CD14-positive monocyte (primary cell): ENCODE measurements around the gene LSG1. TPM values are rescaled to one million over a fixed set of nuclear protein-coding genes. Genes with fewer than 3 reads are reported as not detected.

Source experiments
- DNase-seq, 3 donors: peaks; one replicate each; pipeline ENCODE4 v3.0.0-alpha.2; 2011 to 2022
- H2AFZ ChIP-seq: 2 replicates; pipeline ENCODE4 v1.6.0; 2012; ENCODE audit warnings: mild to moderate bottlenecking, low read depth, low read length, inconsistent platforms; ENCODE audit not compliant: insufficient read depth, poor library complexity, severe bottlenecking
- H3K27ac ChIP-seq, 2 donors: 1 replicate in 1 of 2; 2 replicates in 1 of 2; pipeline ENCODE4 v1.5.1; 2012 to 2013; ENCODE audit warnings: low read length in 2 of 2, control low read depth in 1 of 2, inconsistent platforms in 1 of 2, low read depth in 1 of 2, mild to moderate bottlenecking in 1 of 2
- H3K27me3 ChIP-seq, 2 donors: one replicate each; pipeline versions ENCODE4 v1.6.0 to v1.6.1; 2011 to 2013; ENCODE audit warnings: low read length in 2 of 2; ENCODE audit not compliant: control insufficient read depth in 2 of 2, insufficient read depth in 2 of 2
- H3K36me3 ChIP-seq, 2 donors: replicated peaks in 1 of 2; 1 replicate in 1 of 2; 2 replicates in 1 of 2; pipeline versions ENCODE4 v1.5.1 to v1.6.1; 2012 to 2013; ENCODE audit warnings: low read length in 2 of 2, control low read depth in 1 of 2, inconsistent platforms in 1 of 2, mild to moderate bottlenecking in 1 of 2; ENCODE audit not compliant: insufficient read depth in 2 of 2, control insufficient read depth in 1 of 2
- H3K4me1 ChIP-seq, 2 donors: 1 replicate in 1 of 2; 2 replicates in 1 of 2; pipeline versions ENCODE4 v1.5.1 to v1.6.1; 2012 to 2013; ENCODE audit warnings: low read length in 2 of 2, control low read depth in 1 of 2, inconsistent platforms in 1 of 2, mild to moderate bottlenecking in 1 of 2, moderate library complexity in 1 of 2; ENCODE audit not compliant: insufficient read depth in 2 of 2, control insufficient read depth in 1 of 2
- H3K4me2 ChIP-seq: replicated peaks from 2 replicates; pipeline ENCODE3; 2012; ENCODE audit warnings: low read length, moderate library complexity, mild to moderate bottlenecking; ENCODE audit not compliant: poor library complexity, severe bottlenecking; ENCODE audit errors: extremely low read depth
- H3K4me3 ChIP-seq, 3 experiments: fragments of 200-600 bp in 1 of 3; sonication (generic) in 1 of 3; replicated peaks in 1 of 3; 1 replicate in 2 of 3; 2 replicates in 1 of 3; pipeline ENCODE4 v1.5.1; 2011 to 2013; ENCODE audit warnings: low read length in 3 of 3, mild to moderate bottlenecking in 3 of 3, control low read depth in 2 of 3, low read depth in 2 of 3, inconsistent platforms in 1 of 3, moderate library complexity in 1 of 3
- H3K79me2 ChIP-seq: 2 replicates; pipeline ENCODE4 v1.6.0; 2012; ENCODE audit warnings: mild to moderate bottlenecking, control low read depth, inconsistent platforms, low read length, moderate library complexity; ENCODE audit not compliant: insufficient read depth
- H3K9ac ChIP-seq: 2 replicates; pipeline ENCODE4 v1.6.0; 2017; ENCODE audit warnings: low read length, mild to moderate bottlenecking; ENCODE audit not compliant: insufficient read depth, poor library complexity, severe bottlenecking
- H3K9me3 ChIP-seq, 2 donors: replicated peaks in 1 of 2; 1 replicate in 1 of 2; 2 replicates in 1 of 2; pipeline versions ENCODE4 v1.5.1 to v1.6.1; 2012 to 2013; ENCODE audit warnings: low read length in 2 of 2, control low read depth in 1 of 2; ENCODE audit not compliant: control insufficient read depth in 1 of 2, insufficient read depth in 1 of 2
- H4K20me1 ChIP-seq: 2 replicates; pipeline ENCODE4 v1.6.0; 2012; ENCODE audit warnings: mild to moderate bottlenecking, low read length, control low read depth, moderate library complexity; ENCODE audit not compliant: insufficient read depth
- H3K27ac Mint-ChIP-seq, 7 donors: one replicate each; pipeline ENCODE4 v1.8.0; 2020; ENCODE audit warnings: mild to moderate bottlenecking in 7 of 7, mixed read lengths in 7 of 7, moderate library complexity in 6 of 7, inconsistent platforms in 2 of 7
- H3K27me3 Mint-ChIP-seq, 3 donors: one replicate each; pipeline ENCODE4 v1.8.0; 2021 to 2022; ENCODE audit warnings: low read depth in 3 of 3, mild to moderate bottlenecking in 3 of 3, mixed read lengths in 3 of 3, moderate library complexity in 3 of 3, inconsistent platforms in 1 of 3
- H3K36me3 Mint-ChIP-seq, 2 donors: one replicate each; pipeline ENCODE4 v1.8.0; 2020; ENCODE audit warnings: mixed read lengths in 2 of 2, inconsistent platforms in 1 of 2, mild to moderate bottlenecking in 1 of 2
- H3K4me1 Mint-ChIP-seq: one replicate; pipeline ENCODE4 v1.8.0; 2020; ENCODE audit warnings: mild to moderate bottlenecking, mixed read lengths
- H3K4me3 Mint-ChIP-seq, 2 donors: one replicate each; pipeline ENCODE4 v1.8.0; 2020; ENCODE audit warnings: mild to moderate bottlenecking in 2 of 2, mixed read lengths in 2 of 2, moderate library complexity in 1 of 2
- H3K9me3 Mint-ChIP-seq, 7 donors: one replicate each; pipeline ENCODE4 v1.8.0; 2020 to 2022; ENCODE audit warnings: mixed read lengths in 7 of 7, mild to moderate bottlenecking in 6 of 7, moderate library complexity in 6 of 7, inconsistent platforms in 2 of 7
- WGBS: methylation state at CpG from one replicate; pipeline ENCODE4 v1.1.5; 2013; ENCODE audit warnings: missing lambda C conversion rate; ENCODE audit not compliant: insufficient coverage; 5-methylcytosine and 5-hydroxymethylcytosine counted together
- intact Hi-C, 2 donors: fragments of 100-400 bp; cut with micrococcal nuclease; formaldehyde crosslinking; loops; one replicate each; pipeline versions ENCODE4 v1.15.0 to v1.15.1; 2023
- polyA plus RNA-seq, 3 donors: library from polyadenylated mRNA; depleted of rRNA in 1 of 3; unstranded in 2 of 3; stranded (reverse) in 1 of 3; fragments of 300-500 nt in 2 of 3; fragments of >200 nt in 1 of 3; fragmentation: Illumina TruSeq in 2 of 3; gene quantifications; 1 replicate in 2 of 3; 2 replicates in 1 of 3; pipeline ENCODE4 v1.2.3, GENCODE V29; 2012 to 2021
- TF ChIP-seq, protein P1 (sequence below): fragments of 200-600 bp; IDR thresholded peaks from one replicate; pipeline ENCODE4 v1.8.0; 2022; ENCODE audit warnings: antibody characterized with exemption, mild to moderate bottlenecking

LSG1 gene
- polyA plus RNA-seq, 3 donors: 6.7 to 30.9 (median 9.9) TPM

DNA sequence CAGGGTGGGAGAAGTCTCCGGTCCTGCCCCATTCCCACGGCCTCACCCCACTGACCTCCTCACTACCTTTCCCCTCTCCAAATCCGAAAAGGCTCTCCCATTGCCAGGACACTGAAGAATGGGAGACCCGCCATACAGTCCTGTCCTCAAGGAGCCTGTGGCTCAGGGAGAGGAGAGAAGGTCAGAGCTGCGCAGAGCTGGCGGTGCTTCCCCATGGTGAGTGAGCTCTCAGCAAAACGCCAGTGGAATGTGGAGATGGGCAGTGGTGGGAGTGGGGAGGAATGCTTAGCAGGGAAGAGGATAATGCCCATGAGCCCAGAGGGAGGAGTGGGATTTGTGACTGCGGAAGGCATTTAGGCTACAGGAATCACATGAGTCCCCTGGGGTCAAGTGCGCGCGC is 33.8 kb upstream of the LSG1 start:
- peak overlapping the region in 1 of 7 donors; percentile 18 for H3K27ac Mint-ChIP-seq
- WGBS: 96% methylated on average over 10 of the region's 11 CpGs

DNA sequence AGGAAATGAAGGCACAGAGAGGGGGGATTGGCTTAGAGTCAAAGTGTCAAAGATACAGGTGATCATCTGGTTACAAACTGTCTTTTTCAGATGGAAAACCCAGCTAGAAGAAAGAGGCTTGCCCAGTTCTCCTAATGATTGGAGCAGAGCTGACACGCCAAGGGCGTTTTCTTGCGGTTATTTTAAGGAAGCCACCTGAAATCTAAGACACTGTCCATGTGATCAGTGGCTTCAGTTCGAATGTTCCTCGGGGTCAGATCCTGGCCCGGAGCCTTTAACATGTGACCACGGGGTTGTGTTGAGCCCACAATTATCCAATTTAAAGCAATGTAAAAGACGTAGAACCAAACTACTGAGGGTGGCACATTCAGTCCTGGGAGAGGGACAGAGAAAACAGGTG is 33.2 kb upstream of the LSG1 start:
- H3K27ac Mint-ChIP-seq: no peak overlapping the region
- H3K36me3 Mint-ChIP-seq: peaks cover 0 to 4% of the 10 kb centered on the region in 2 donors
- Histone ChIP-seq H3K27ac (no peak overlapping the region), H3K9me3 (peaks cover 0 to 6% of the 10 kb centered on the region in 2 donors), H3K27me3 (no peaks in the 10 kb centered on the region), H3K4me3 (no peak overlapping the region), H2AFZ (no peak overlapping the region), H4K20me1 (no peaks in the 10 kb centered on the region), H3K36me3 (no peaks in the 10 kb centered on the region), H3K4me1 (no peaks in the 10 kb centered on the region), H3K9ac (no peak overlapping the region), H3K4me2 (no peak overlapping the region), H3K79me2 (no peaks in the 10 kb centered on the region)
- 72% methylated on average over 6 of the region's 8 CpGs for WGBS
- no peaks in the 10 kb centered on the region for H3K4me1 Mint-ChIP-seq
- peaks cover 0 to 6% (median 2%) of the 10 kb centered on the region in 3 donors for H3K27me3 Mint-ChIP-seq
- intact Hi-C loops: no loop called here
- no peak for DNase-seq
- H3K4me3 Mint-ChIP-seq: no peak overlapping the region
- H3K9me3 Mint-ChIP-seq: peaks cover 4 to 12% (median 9%) of the 10 kb centered on the region in 7 donors
- TF ChIP-seq, protein P1, sequence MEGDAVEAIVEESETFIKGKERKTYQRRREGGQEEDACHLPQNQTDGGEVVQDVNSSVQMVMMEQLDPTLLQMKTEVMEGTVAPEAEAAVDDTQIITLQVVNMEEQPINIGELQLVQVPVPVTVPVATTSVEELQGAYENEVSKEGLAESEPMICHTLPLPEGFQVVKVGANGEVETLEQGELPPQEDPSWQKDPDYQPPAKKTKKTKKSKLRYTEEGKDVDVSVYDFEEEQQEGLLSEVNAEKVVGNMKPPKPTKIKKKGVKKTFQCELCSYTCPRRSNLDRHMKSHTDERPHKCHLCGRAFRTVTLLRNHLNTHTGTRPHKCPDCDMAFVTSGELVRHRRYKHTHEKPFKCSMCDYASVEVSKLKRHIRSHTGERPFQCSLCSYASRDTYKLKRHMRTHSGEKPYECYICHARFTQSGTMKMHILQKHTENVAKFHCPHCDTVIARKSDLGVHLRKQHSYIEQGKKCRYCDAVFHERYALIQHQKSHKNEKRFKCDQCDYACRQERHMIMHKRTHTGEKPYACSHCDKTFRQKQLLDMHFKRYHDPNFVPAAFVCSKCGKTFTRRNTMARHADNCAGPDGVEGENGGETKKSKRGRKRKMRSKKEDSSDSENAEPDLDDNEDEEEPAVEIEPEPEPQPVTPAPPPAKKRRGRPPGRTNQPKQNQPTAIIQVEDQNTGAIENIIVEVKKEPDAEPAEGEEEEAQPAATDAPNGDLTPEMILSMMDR: no peak

More for the DNA sequence above, 33.8 kb upstream of the LSG1 start:
- intact Hi-C loops: no loop called here
- Histone ChIP-seq H3K79me2 (no peaks in the 10 kb centered on the region), H4K20me1 (no peaks in the 10 kb centered on the region), H3K9ac (no peak overlapping the region), H3K9me3 (peaks cover 0 to 6% of the 10 kb centered on the region in 2 donors), H3K27ac (no peak overlapping the region), H3K4me3 (no peak overlapping the region), H2AFZ (no peak overlapping the region), H3K4me1 (no peaks in the 10 kb centered on the region), H3K4me2 (no peak overlapping the region), H3K36me3 (no peaks in the 10 kb centered on the region), H3K27me3 (no peaks in the 10 kb centered on the region)
- H3K9me3 Mint-ChIP-seq: peaks cover 4 to 15% (median 9%) of the 10 kb centered on the region in 7 donors
- H3K4me1 Mint-ChIP-seq: no peaks in the 10 kb centered on the region
- H3K27me3 Mint-ChIP-seq: peaks cover 0 to 6% (median 2%) of the 10 kb centered on the region in 3 donors
- DNase-seq: no peak
- TF ChIP-seq, protein P1: no peak
- H3K4me3 Mint-ChIP-seq: no peak overlapping the region
- H3K36me3 Mint-ChIP-seq: peaks cover 0 to 4% of the 10 kb centered on the region in 2 donors
